Raji (cell line): ENCODE data around the gene G3BP1.

ENCODE experiments used
- POLR2A ChIP-seq: IDR thresholded peaks from 2 replicates; pipeline ENCODE4 v1.6.1; 2011; ENCODE audit warnings: low read depth, low read length, control low read depth; ENCODE audit not compliant: insufficient read depth

G3BP1 gene

GRCh38 chr5:151808451-151809169, 36.9 kb downstream of the G3BP1 start:
- no peak for TF ChIP-seq POLR2A

GRCh38 chr5:151810449-151810848, 38.7 kb downstream of the G3BP1 start:
- no peak for TF ChIP-seq POLR2A

GRCh38 chr5:151810897-151811296, 39.1 kb downstream of the G3BP1 start:
- TF ChIP-seq POLR2A: no peak

DNA sequence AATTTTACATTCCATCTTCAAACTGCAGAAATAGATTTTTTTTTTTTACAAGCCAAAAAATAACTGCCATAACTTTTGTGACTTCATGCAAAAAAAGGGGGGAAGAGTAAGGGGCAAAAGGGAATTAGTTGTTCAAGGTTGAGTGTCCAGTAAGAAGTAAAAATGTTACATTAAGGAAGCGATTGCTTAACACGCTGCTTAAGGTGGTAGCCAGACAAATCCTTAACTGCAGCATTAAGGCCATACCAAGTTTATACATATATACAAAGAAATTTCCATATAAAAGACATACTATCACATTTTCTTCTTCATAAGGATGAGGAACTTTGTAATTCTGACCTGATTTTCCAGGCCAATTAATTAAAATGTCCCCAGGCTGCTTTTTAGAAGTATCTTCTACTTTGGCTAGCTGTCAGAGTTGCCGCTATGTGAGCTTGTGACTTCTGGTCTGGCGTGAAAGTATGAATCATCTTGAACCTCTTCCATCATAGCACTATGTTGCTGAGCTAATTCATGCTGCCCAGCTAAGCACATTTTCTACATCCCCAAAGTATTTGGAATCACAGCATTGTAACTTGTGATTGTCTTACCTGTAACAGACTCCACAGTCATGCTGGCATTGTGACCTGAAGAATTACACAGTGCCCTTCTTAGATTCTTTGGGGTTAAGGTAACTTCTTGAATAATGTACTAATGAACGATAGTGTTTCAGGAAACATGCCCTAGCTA, 40.0 kb downstream of the G3BP1 start:
- TF ChIP-seq POLR2A: no peak

GRCh38 chr5:151812757-151813309, 41.1 kb downstream of the G3BP1 start:
- no peak for TF ChIP-seq POLR2A

- TF ChIP-seq POLR2A: no peak
Measured at GRCh38 chr5:151815051-151815450, 43.3 kb downstream of the G3BP1 start.

DNA sequence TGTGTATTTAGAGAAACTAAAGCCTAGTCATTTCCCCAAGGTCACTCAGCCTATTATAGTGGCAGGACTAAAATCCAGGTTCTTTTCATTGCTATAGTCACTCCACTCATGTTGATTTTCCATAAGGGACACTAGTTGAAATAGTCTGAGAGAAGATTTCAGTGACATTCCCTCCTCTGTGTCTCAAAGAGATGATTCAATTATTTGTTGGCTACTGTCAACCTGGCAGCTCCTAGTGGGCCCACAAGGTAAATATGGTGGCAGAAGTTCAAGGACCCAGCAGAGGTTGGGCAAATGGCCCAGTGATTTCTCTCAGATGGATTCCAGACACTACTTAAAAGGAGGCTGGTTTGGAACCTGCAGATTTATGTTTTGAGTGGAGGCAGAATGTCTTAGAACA, 48.1 kb downstream of the G3BP1 start:
- no peak for TF ChIP-seq POLR2A

GRCh38 chr5:151820271-151820670, 48.5 kb downstream of the G3BP1 start:
- TF ChIP-seq POLR2A: no peak

GRCh38 chr5:151820903-151821302, 49.1 kb downstream of the G3BP1 start:
- no peak for TF ChIP-seq POLR2A

DNA sequence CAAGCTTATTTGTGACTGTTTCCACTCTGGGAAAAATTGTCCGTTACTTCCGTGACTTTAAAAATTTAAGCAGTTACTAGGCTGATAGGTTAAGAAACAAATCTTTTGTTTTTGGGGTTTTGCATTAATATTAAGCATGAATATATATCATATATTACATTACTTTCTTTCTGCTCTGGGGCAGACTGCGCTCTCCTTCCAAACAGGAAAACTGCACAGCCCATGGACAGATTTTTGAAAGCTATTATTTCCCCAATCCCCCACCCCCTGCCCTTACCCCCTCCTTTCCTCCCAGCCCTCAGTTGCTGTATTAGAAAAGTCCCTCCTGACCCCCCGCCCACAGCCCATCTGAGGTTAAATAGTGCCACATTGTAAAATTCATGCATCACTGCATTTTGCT, 50.4 kb downstream of the G3BP1 start:
- TF ChIP-seq POLR2A: no peak

- no peak for TF ChIP-seq POLR2A
Measured at GRCh38 chr5:151825445-151825844, 53.7 kb downstream of the G3BP1 start.

GRCh38 chr5:151829370-151829769, 57.6 kb downstream of the G3BP1 start:
- TF ChIP-seq POLR2A: no peak

GRCh38 chr5:151846765-151847164, 75.0 kb downstream of the G3BP1 start:
- TF ChIP-seq POLR2A: no peak

- no peak for TF ChIP-seq POLR2A
Measured at GRCh38 chr5:151847871-151848270, 76.1 kb downstream of the G3BP1 start.

DNA sequence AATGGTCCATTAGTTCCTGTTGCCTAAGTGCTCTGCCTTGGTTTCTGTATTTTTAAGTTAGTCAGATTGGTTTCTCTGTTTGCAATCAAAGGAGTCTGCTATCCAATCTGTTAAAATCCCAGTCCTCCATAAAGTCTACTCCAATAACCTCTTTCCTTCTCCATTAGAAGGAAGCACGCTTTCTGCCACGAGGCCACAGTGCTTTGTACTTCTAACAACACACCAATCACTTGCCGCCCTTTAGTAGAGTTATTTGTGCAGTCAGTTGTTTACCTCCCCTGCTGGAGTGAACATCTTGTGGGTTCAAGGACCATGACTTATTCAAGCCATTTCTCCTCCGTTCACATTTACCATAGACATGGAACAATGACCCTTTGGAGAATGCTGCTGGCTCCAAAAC, 83.9 kb downstream of the G3BP1 start:
- no peak for TF ChIP-seq POLR2A

DNA sequence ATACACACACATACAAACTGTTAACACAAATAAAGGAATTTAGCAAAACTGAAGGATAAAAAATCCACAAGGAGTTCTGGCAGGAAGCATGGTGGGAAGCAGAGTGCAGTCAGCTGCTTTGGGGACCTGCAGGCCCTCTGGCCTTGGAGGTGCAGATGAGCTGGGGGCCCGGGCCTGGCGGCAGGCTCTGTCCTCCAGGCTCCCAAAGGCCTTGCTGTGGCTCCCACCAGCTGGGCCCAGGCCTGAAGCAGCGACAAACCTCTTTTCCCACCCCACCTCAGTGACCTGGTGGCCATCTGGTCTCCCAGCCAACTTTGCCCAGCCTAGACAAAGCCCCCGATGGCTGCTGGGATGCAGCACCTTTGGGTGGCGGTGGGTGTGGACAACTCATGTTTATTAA, 85.1 kb downstream of the G3BP1 start:
- no peak for TF ChIP-seq POLR2A
